CD14-positive monocyte (primary cell): ENCODE results near the gene MTX1. TPM values are rescaled to one million over a fixed set of nuclear protein-coding genes. Genes with fewer than 3 reads are reported as not detected.
A peak's percentile ranks its signal among the peaks of the same experiment; 100 is the strongest.

Source experiments
- DNase-seq, 3 donors: peaks; one replicate each; pipeline ENCODE4 v3.0.0-alpha.2; 2011 to 2022
- H2AFZ ChIP-seq: 2 replicates; pipeline ENCODE4 v1.6.0; 2012; ENCODE audit warnings: mild to moderate bottlenecking, low read depth, low read length, inconsistent platforms; ENCODE audit not compliant: insufficient read depth, poor library complexity, severe bottlenecking
- H3K27ac ChIP-seq, 2 donors: 1 replicate in 1 of 2; 2 replicates in 1 of 2; pipeline ENCODE4 v1.5.1; 2012 to 2013; ENCODE audit warnings: low read length in 2 of 2, control low read depth in 1 of 2, inconsistent platforms in 1 of 2, low read depth in 1 of 2, mild to moderate bottlenecking in 1 of 2
- H3K27me3 ChIP-seq, 2 donors: one replicate each; pipeline versions ENCODE4 v1.6.0 to v1.6.1; 2011 to 2013; ENCODE audit warnings: low read length in 2 of 2; ENCODE audit not compliant: control insufficient read depth in 2 of 2, insufficient read depth in 2 of 2
- H3K36me3 ChIP-seq, 2 donors: replicated peaks in 1 of 2; 1 replicate in 1 of 2; 2 replicates in 1 of 2; pipeline versions ENCODE4 v1.5.1 to v1.6.1; 2012 to 2013; ENCODE audit warnings: low read length in 2 of 2, control low read depth in 1 of 2, inconsistent platforms in 1 of 2, mild to moderate bottlenecking in 1 of 2; ENCODE audit not compliant: insufficient read depth in 2 of 2, control insufficient read depth in 1 of 2
- H3K4me1 ChIP-seq, 2 donors: 1 replicate in 1 of 2; 2 replicates in 1 of 2; pipeline versions ENCODE4 v1.5.1 to v1.6.1; 2012 to 2013; ENCODE audit warnings: low read length in 2 of 2, control low read depth in 1 of 2, inconsistent platforms in 1 of 2, mild to moderate bottlenecking in 1 of 2, moderate library complexity in 1 of 2; ENCODE audit not compliant: insufficient read depth in 2 of 2, control insufficient read depth in 1 of 2
- H3K4me2 ChIP-seq: replicated peaks from 2 replicates; pipeline ENCODE3; 2012; ENCODE audit warnings: low read length, moderate library complexity, mild to moderate bottlenecking; ENCODE audit not compliant: poor library complexity, severe bottlenecking; ENCODE audit errors: extremely low read depth
- H3K4me3 ChIP-seq, 3 experiments: fragments of 200-600 bp in 1 of 3; sonication (generic) in 1 of 3; replicated peaks in 1 of 3; 1 replicate in 2 of 3; 2 replicates in 1 of 3; pipeline ENCODE4 v1.5.1; 2011 to 2013; ENCODE audit warnings: low read length in 3 of 3, mild to moderate bottlenecking in 3 of 3, control low read depth in 2 of 3, low read depth in 2 of 3, inconsistent platforms in 1 of 3, moderate library complexity in 1 of 3
- H3K79me2 ChIP-seq: 2 replicates; pipeline ENCODE4 v1.6.0; 2012; ENCODE audit warnings: mild to moderate bottlenecking, control low read depth, inconsistent platforms, low read length, moderate library complexity; ENCODE audit not compliant: insufficient read depth
- H3K9ac ChIP-seq: 2 replicates; pipeline ENCODE4 v1.6.0; 2017; ENCODE audit warnings: low read length, mild to moderate bottlenecking; ENCODE audit not compliant: insufficient read depth, poor library complexity, severe bottlenecking
- H3K9me3 ChIP-seq, 2 donors: replicated peaks in 1 of 2; 1 replicate in 1 of 2; 2 replicates in 1 of 2; pipeline versions ENCODE4 v1.5.1 to v1.6.1; 2012 to 2013; ENCODE audit warnings: low read length in 2 of 2, control low read depth in 1 of 2; ENCODE audit not compliant: control insufficient read depth in 1 of 2, insufficient read depth in 1 of 2
- H4K20me1 ChIP-seq: 2 replicates; pipeline ENCODE4 v1.6.0; 2012; ENCODE audit warnings: mild to moderate bottlenecking, low read length, control low read depth, moderate library complexity; ENCODE audit not compliant: insufficient read depth
- H3K27ac Mint-ChIP-seq, 7 donors: one replicate each; pipeline ENCODE4 v1.8.0; 2020; ENCODE audit warnings: mild to moderate bottlenecking in 7 of 7, mixed read lengths in 7 of 7, moderate library complexity in 6 of 7, inconsistent platforms in 2 of 7
- H3K27me3 Mint-ChIP-seq, 3 donors: one replicate each; pipeline ENCODE4 v1.8.0; 2021 to 2022; ENCODE audit warnings: low read depth in 3 of 3, mild to moderate bottlenecking in 3 of 3, mixed read lengths in 3 of 3, moderate library complexity in 3 of 3, inconsistent platforms in 1 of 3
- H3K36me3 Mint-ChIP-seq, 2 donors: one replicate each; pipeline ENCODE4 v1.8.0; 2020; ENCODE audit warnings: mixed read lengths in 2 of 2, inconsistent platforms in 1 of 2, mild to moderate bottlenecking in 1 of 2
- H3K4me1 Mint-ChIP-seq: one replicate; pipeline ENCODE4 v1.8.0; 2020; ENCODE audit warnings: mild to moderate bottlenecking, mixed read lengths
- H3K4me3 Mint-ChIP-seq, 2 donors: one replicate each; pipeline ENCODE4 v1.8.0; 2020; ENCODE audit warnings: mild to moderate bottlenecking in 2 of 2, mixed read lengths in 2 of 2, moderate library complexity in 1 of 2
- H3K9me3 Mint-ChIP-seq, 7 donors: one replicate each; pipeline ENCODE4 v1.8.0; 2020 to 2022; ENCODE audit warnings: mixed read lengths in 7 of 7, mild to moderate bottlenecking in 6 of 7, moderate library complexity in 6 of 7, inconsistent platforms in 2 of 7
- CTCF ChIP-seq: fragments of 200-600 bp; IDR thresholded peaks from one replicate; pipeline ENCODE4 v1.8.0; 2022; ENCODE audit warnings: antibody characterized with exemption, mild to moderate bottlenecking
- WGBS: methylation state at CpG from one replicate; pipeline ENCODE4 v1.1.5; 2013; ENCODE audit warnings: missing lambda C conversion rate; ENCODE audit not compliant: insufficient coverage; 5-methylcytosine and 5-hydroxymethylcytosine counted together
- intact Hi-C, 2 donors: fragments of 100-400 bp; cut with micrococcal nuclease; formaldehyde crosslinking; loops; one replicate each; pipeline versions ENCODE4 v1.15.0 to v1.15.1; 2023
- polyA plus RNA-seq, 3 donors: library from polyadenylated mRNA; depleted of rRNA in 1 of 3; unstranded in 2 of 3; stranded (reverse) in 1 of 3; fragments of 300-500 nt in 2 of 3; fragments of >200 nt in 1 of 3; fragmentation: Illumina TruSeq in 2 of 3; gene quantifications; 1 replicate in 2 of 3; 2 replicates in 1 of 3; pipeline ENCODE4 v1.2.3, GENCODE V29; 2012 to 2021

The MTX1 gene
- polyA plus RNA-seq, 3 donors, result 79.7 to 101 (median 86.0) TPM

- no peak overlapping the region for H3K27ac ChIP-seq
- no peaks in the 10 kb centered on the region for H4K20me1 ChIP-seq
- peak overlapping the region; percentile 21 for H3K4me2 ChIP-seq
- TF ChIP-seq CTCF, result no peak
- no peaks in the 10 kb centered on the region for H3K36me3 Mint-ChIP-seq
- no peaks in the 10 kb centered on the region for H3K36me3 ChIP-seq
- H3K9ac ChIP-seq, result no peak overlapping the region
- no peaks in the 10 kb centered on the region for H3K9me3 ChIP-seq
- WGBS, result 59% methylated on average over 27 of the region's 30 CpGs
- intact Hi-C loops, result no loop called here
- H3K79me2 ChIP-seq, result no peaks in the 10 kb centered on the region
- no peaks in the 10 kb centered on the region for H3K27me3 ChIP-seq
- H3K9me3 Mint-ChIP-seq, result no peaks in the 10 kb centered on the region
- peak; percentile 47 to 75 (median 53) for DNase-seq
- peaks cover 30 to 36% of the 10 kb centered on the region in 2 donors for H3K4me1 ChIP-seq
- peaks cover 37% of the 10 kb centered on the region for H3K4me1 Mint-ChIP-seq
- H2AFZ ChIP-seq, result no peak overlapping the region
- H3K4me3 Mint-ChIP-seq, result peak overlapping the region; percentile 16 to 68
- no peak overlapping the region for H3K4me3 ChIP-seq
- H3K27me3 Mint-ChIP-seq, result peaks cover 4 to 23% (median 22%) of the 10 kb centered on the region in 3 donors
- H3K27ac Mint-ChIP-seq, result peak overlapping the region in 4 of 7 donors; percentile 52 to 81 (median 72)
Measured at GRCh38 chr1:155178441-155179111, 29.9 kb upstream of the MTX1 start.

GRCh38 chr1:155179112-155180031, 29.1 kb upstream of the MTX1 start:
- peaks cover 31% of the 10 kb centered on the region for H3K4me1 Mint-ChIP-seq
- peak in 1 of 3 donors; percentile 8 for DNase-seq
- 97% methylated on average over 30 of the region's 31 CpGs for WGBS
- peaks cover 2 to 18% (median 15%) of the 10 kb centered on the region in 3 donors for H3K27me3 Mint-ChIP-seq
- Histone ChIP-seq H3K4me2 (peak overlapping the region; percentile 21), H3K27ac (no peak overlapping the region), H3K4me3 (no peak overlapping the region), H4K20me1 (no peaks in the 10 kb centered on the region), H3K36me3 (no peaks in the 10 kb centered on the region), H3K9me3 (no peaks in the 10 kb centered on the region), H2AFZ (no peak overlapping the region), H3K4me1 (peaks cover 22 to 28% of the 10 kb centered on the region in 2 donors), H3K9ac (no peak overlapping the region), H3K27me3 (no peaks in the 10 kb centered on the region), H3K79me2 (no peaks in the 10 kb centered on the region)
- TF ChIP-seq CTCF, result no peak
- no peaks in the 10 kb centered on the region for H3K9me3 Mint-ChIP-seq
- H3K36me3 Mint-ChIP-seq, result no peaks in the 10 kb centered on the region
- H3K4me3 Mint-ChIP-seq, result peak overlapping the region in 1 of 2 donors; percentile 68
- peak overlapping the region in 5 of 7 donors; percentile 2 to 81 (median 71) for H3K27ac Mint-ChIP-seq
- intact Hi-C loops, result no loop called here
